Endothelial cell (in vitro differentiated cells): Measurements from ENCODE around the gene TRAF5. TPM values are rescaled to one million over a fixed set of nuclear protein-coding genes. Genes with fewer than 3 reads are reported as not detected.

Experiments used
- DNase-seq: peaks from one replicate; pipeline ENCODE4 v3.0.0; 2021; ENCODE audit warnings: low spot score
- H3K27ac Mint-ChIP-seq: one replicate; pipeline ENCODE4 v1.8.0; 2021; ENCODE audit warnings: mixed read lengths, inconsistent platforms; ENCODE audit not compliant: unreplicated experiment
- H3K27me3 Mint-ChIP-seq: one replicate; pipeline ENCODE4 v1.8.0; 2021; ENCODE audit warnings: mild to moderate bottlenecking, moderate library complexity, mixed read lengths, inconsistent platforms; ENCODE audit not compliant: unreplicated experiment
- H3K36me3 Mint-ChIP-seq: one replicate; pipeline ENCODE4 v1.8.0; 2021; ENCODE audit warnings: mild to moderate bottlenecking, low read depth, mixed read lengths, inconsistent platforms; ENCODE audit not compliant: unreplicated experiment
- H3K4me1 Mint-ChIP-seq: one replicate; pipeline ENCODE4 v1.8.0; 2021; ENCODE audit warnings: mild to moderate bottlenecking, mixed read lengths, inconsistent platforms; ENCODE audit not compliant: unreplicated experiment
- H3K4me3 Mint-ChIP-seq: one replicate; pipeline ENCODE4 v1.8.0; 2021; ENCODE audit warnings: mild to moderate bottlenecking, mixed read lengths, inconsistent platforms; ENCODE audit not compliant: unreplicated experiment
- H3K9me3 Mint-ChIP-seq: one replicate; pipeline ENCODE4 v1.8.0; 2021; ENCODE audit warnings: mixed read lengths, inconsistent platforms; ENCODE audit not compliant: unreplicated experiment
- CTCF ChIP-seq: fragments of 200-600 bp; sonication (generic); IDR thresholded peaks from one replicate; pipeline ENCODE4 v1.5.0; 2021; ENCODE audit warnings: antibody characterized with exemption; ENCODE audit not compliant: unreplicated experiment
- total RNA-seq: library from RNA; stranded (reverse); fragmentation: NEBNext Ultra II Directional; extraction: Animal tissue kit (Norgen Biotek cat#: 25700); gene quantifications from one replicate; pipeline ENCODE4 v1.2.1, GENCODE V29; 2021; ENCODE audit not compliant: unreplicated experiment

TRAF5 gene
- total RNA-seq, 1 donor from 2014 or later: 14.5 TPM

GRCh38 chr1:211352465-211352864, 25.8 kb downstream of the TRAF5 start:
- DNase-seq: no peak
- no peak overlapping the region for H3K27ac Mint-ChIP-seq
- H3K4me3 Mint-ChIP-seq: no peak overlapping the region
- peaks cover 3% of the 10 kb centered on the region for H3K4me1 Mint-ChIP-seq
- H3K27me3 Mint-ChIP-seq: peaks cover 4% of the 10 kb centered on the region
- no peaks in the 10 kb centered on the region for H3K9me3 Mint-ChIP-seq
- peaks cover 19% of the 10 kb centered on the region for H3K36me3 Mint-ChIP-seq
- TF ChIP-seq CTCF: no peak

GRCh38 chr1:211352985-211353515, 26.4 kb downstream of the TRAF5 start:
- Mint-ChIP-seq H3K4me3 (no peak overlapping the region), H3K27me3 (peaks cover 4% of the 10 kb centered on the region), H3K27ac (no peak overlapping the region), H3K4me1 (peaks cover 3% of the 10 kb centered on the region), H3K36me3 (peaks cover 19% of the 10 kb centered on the region), H3K9me3 (no peaks in the 10 kb centered on the region)
- peak; percentile 38 for DNase-seq
- peak; percentile 82 for TF ChIP-seq CTCF

GRCh38 chr1:211353562-211354212, 27.1 kb downstream of the TRAF5 start:
- Mint-ChIP-seq H3K27me3 (peaks cover 4% of the 10 kb centered on the region), H3K4me3 (no peak overlapping the region), H3K9me3 (no peaks in the 10 kb centered on the region), H3K4me1 (peaks cover 3% of the 10 kb centered on the region), H3K27ac (no peak overlapping the region), H3K36me3 (peaks cover 19% of the 10 kb centered on the region)
- DNase-seq: no peak
- no peak for TF ChIP-seq CTCF

GRCh38 chr1:211355873-211356272, 29.2 kb downstream of the TRAF5 start:
- Mint-ChIP-seq H3K9me3 (no peaks in the 10 kb centered on the region), H3K27me3 (peaks cover 4% of the 10 kb centered on the region), H3K4me1 (peaks cover 3% of the 10 kb centered on the region), H3K36me3 (peaks cover 20% of the 10 kb centered on the region), H3K27ac (no peak overlapping the region), H3K4me3 (no peak overlapping the region)
- no peak for DNase-seq
- TF ChIP-seq CTCF: no peak

- Mint-ChIP-seq H3K9me3 (no peaks in the 10 kb centered on the region), H3K36me3 (peaks cover 14% of the 10 kb centered on the region), H3K27ac (no peak overlapping the region), H3K4me3 (no peak overlapping the region), H3K4me1 (peaks cover 3% of the 10 kb centered on the region), H3K27me3 (peaks cover 2% of the 10 kb centered on the region)
- no peak for TF ChIP-seq CTCF
- no peak for DNase-seq
These were observed 30.2 kb downstream of the TRAF5 start for GRCh38 chr1:211356723-211357407.
